Lung (tissue), 12 donors: ENCODE measurements around the gene SEPTIN5. TPM values are rescaled to one million over a fixed set of nuclear protein-coding genes. Genes with fewer than 3 reads are reported as not detected.

Experiments used
- ATAC-seq: fragments of 200-7000 bp; cut with Tn5 transposase; one replicate; pipeline ENCODE4 v1.9.1; 2020; ENCODE audit warnings: moderate number of reproducible peaks; ENCODE audit not compliant: insufficient read depth, low FRiP score
- DNase-seq, 3 donors: peaks; one replicate each; pipeline ENCODE4 v3.0.0-alpha.2; 2013 to 2017
- H3K27ac ChIP-seq, 2 donors: one replicate each; pipeline ENCODE4 v1.5.1; 2013; ENCODE audit warnings: mild to moderate bottlenecking in 2 of 2, moderate library complexity in 2 of 2, control low read depth in 1 of 2, inconsistent platforms in 1 of 2, low read depth in 1 of 2, low read length in 1 of 2
- H3K27me3 ChIP-seq, 3 donors: one replicate each; pipeline ENCODE4 v1.5.1; 2013; ENCODE audit warnings: low read length in 2 of 3; ENCODE audit not compliant: control insufficient read depth in 3 of 3, insufficient read depth in 3 of 3
- H3K36me3 ChIP-seq, 4 donors: one replicate each; pipeline ENCODE4 v1.5.1; 2013; ENCODE audit warnings: low read length in 4 of 4, mild to moderate bottlenecking in 1 of 4, moderate library complexity in 1 of 4; ENCODE audit not compliant: control insufficient read depth in 4 of 4, insufficient read depth in 4 of 4
- H3K4me1 ChIP-seq, 5 donors: one replicate each; pipeline ENCODE4 v1.5.1; 2013; ENCODE audit warnings: low read length in 5 of 5, mild to moderate bottlenecking in 2 of 5, moderate library complexity in 1 of 5; ENCODE audit not compliant: control insufficient read depth in 5 of 5, insufficient read depth in 5 of 5
- H3K4me3 ChIP-seq: one replicate; pipeline ENCODE4 v1.5.1; 2013; ENCODE audit warnings: mild to moderate bottlenecking, control low read depth, moderate library complexity
- H3K9ac ChIP-seq, 2 donors: one replicate each; pipeline ENCODE4 v1.5.1; 2013; ENCODE audit warnings: low read length in 2 of 2, control low read depth in 1 of 2; ENCODE audit not compliant: insufficient read depth in 1 of 2
- H3K9me3 ChIP-seq, 4 donors: one replicate each; pipeline ENCODE4 v1.5.1; 2013; ENCODE audit warnings: low read length in 3 of 4, mild to moderate bottlenecking in 1 of 4, moderate library complexity in 1 of 4; ENCODE audit not compliant: control insufficient read depth in 4 of 4, insufficient read depth in 3 of 4
- WGBS, 2 donors: extraction: QIAGEN DNeasy Blood & Tissue Kit; methylation state at CpG; one replicate each; pipeline ENCODE4 v1.1.7; 2013; 5-methylcytosine and 5-hydroxymethylcytosine counted together
- polyA plus RNA-seq, 2 donors: library from polyadenylated mRNA; stranded (reverse); fragments of 200-250 nt; gene quantifications; one replicate each; pipeline ENCODE4 v1.2.1, GENCODE V29; 2013
- total RNA-seq, 2 donors: library from RNA; depleted of rRNA in 1 of 2; stranded (reverse); fragments of >200 nt in 1 of 2; gene quantifications; one replicate each; pipeline ENCODE4 v1.2.1, GENCODE V29; 2014 to 2021
- TF ChIP-seq, protein P1 (sequence below): IDR thresholded peaks from 2 replicates; pipeline ENCODE4 v1.5.1; 2012; ENCODE audit warnings: mild to moderate bottlenecking; ENCODE audit errors: control extremely low read depth, extremely low read depth
- donor health status: control.
- donor health status: control.
- donor health status: Bipolar disorder and iron deficiency.
- donor health status: healthy.
- donor health status: DM: yes; HTN: yes; CAD: no.

The SEPTIN5 gene
- total and polyA plus RNA-seq, 4 donors = 10.4 to 32.5 (median 14.2) TPM

DNA sequence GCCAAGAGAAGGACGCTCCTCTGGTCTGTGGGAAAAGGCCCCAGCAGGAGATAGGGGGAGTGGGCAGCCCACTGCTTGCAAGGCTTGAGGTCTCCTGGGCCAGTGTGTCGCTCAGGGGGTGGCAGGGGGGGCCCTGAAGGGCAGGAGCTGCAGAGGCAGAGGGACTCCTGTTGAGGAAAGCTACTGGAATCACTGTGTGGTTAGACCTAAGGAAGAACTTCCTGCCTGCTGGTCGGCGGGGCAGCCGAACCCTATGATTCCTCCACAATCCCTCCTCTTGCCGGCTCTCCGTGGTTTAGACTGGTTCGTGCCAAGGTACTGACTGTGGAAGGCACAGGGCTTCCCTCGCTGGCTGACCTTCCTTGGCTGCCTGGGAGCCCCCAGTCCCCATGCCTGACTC is 15.2 kb downstream of the SEPTIN5 start:
- H3K9me3 ChIP-seq = no peaks in the 10 kb centered on the region
- no peaks in the 10 kb centered on the region for H3K36me3 ChIP-seq
- DNase-seq (no peak), ATAC-seq (no peak)
- peaks cover 0 to 10% (median 4%) of the 10 kb centered on the region in 3 donors for H3K27me3 ChIP-seq
- H3K4me1 ChIP-seq = peaks cover 0 to 9% (median 0%) of the 10 kb centered on the region in 5 donors
- H3K4me3 ChIP-seq = no peak overlapping the region
- 77 to 83% methylated on average over 9 of the region's 9 CpGs for WGBS, 2 donors
- H3K27ac ChIP-seq = no peak overlapping the region
- TF ChIP-seq, protein P1, sequence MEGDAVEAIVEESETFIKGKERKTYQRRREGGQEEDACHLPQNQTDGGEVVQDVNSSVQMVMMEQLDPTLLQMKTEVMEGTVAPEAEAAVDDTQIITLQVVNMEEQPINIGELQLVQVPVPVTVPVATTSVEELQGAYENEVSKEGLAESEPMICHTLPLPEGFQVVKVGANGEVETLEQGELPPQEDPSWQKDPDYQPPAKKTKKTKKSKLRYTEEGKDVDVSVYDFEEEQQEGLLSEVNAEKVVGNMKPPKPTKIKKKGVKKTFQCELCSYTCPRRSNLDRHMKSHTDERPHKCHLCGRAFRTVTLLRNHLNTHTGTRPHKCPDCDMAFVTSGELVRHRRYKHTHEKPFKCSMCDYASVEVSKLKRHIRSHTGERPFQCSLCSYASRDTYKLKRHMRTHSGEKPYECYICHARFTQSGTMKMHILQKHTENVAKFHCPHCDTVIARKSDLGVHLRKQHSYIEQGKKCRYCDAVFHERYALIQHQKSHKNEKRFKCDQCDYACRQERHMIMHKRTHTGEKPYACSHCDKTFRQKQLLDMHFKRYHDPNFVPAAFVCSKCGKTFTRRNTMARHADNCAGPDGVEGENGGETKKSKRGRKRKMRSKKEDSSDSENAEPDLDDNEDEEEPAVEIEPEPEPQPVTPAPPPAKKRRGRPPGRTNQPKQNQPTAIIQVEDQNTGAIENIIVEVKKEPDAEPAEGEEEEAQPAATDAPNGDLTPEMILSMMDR = no peak
- H3K9ac ChIP-seq = no peak overlapping the region

DNA sequence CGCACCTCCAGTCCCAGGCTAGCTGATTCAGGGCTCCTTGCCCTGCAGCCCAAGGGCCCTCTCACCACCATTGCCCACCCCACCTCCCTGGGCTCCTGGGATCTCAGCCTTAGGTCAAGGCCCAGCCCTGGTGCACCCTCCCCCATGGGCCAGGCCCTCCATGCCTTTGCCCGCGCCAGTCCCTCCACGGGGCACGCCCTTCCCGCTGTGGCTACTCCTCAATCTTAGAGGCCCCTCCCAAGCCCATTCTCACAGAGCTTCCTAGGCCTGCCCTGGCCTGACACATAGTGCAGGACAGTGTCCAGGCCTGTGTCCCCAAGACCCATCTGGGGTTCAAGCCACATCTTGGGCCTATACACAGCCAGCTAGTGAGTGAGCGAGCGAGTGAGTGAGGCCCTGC is 15.9 kb downstream of the SEPTIN5 start:
- Histone ChIP-seq H3K27me3 (peaks cover 0 to 3% (median 0%) of the 10 kb centered on the region in 3 donors), H3K27ac (no peak overlapping the region), H3K4me3 (no peak overlapping the region), H3K9ac (no peak overlapping the region), H3K4me1 (peaks cover 0 to 9% (median 0%) of the 10 kb centered on the region in 5 donors), H3K9me3 (no peaks in the 10 kb centered on the region), H3K36me3 (no peaks in the 10 kb centered on the region)
- 81 to 93% methylated on average over 8 of the region's 8 CpGs for WGBS, 2 donors
- ATAC-seq = no peak
- no peak for DNase-seq
- TF ChIP-seq, protein P1 = no peak

DNA sequence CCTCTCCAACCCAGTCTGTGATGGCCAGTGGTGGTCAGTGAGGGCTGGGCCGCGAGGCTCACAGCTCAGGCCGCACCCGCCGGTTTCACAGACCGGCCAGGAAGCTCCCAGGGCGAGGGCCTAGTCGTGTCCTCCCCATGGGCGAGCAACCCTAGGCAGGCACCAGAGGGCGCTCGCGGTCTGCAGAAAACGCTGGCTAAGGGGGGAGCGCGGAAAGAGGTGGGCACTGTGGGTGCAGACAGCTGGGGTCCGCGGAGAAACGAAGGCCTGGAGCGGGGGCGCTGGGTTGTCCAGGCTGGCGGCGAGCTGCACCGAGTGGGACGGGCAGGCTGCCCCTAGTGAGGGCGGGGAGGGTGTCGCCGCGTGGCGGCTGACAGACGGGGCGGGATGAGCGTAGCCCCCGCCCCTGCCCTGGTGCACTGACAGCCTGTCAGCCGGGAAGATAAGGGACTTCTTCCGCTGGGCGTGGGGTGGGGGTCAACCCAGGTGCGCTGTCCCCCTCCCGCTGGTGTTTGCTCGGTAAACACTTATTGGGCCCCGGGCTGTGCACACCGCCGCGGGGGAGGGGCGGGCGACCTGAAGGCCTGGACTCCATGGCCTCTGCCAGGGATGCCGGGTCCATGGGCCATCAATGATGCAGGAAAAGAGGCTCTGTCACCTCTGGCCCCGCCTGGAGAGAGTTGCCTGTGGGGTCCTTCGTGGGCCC is 16.5 kb downstream of the SEPTIN5 start:
- Histone ChIP-seq H3K4me3 (no peak overlapping the region), H3K9ac (no peak overlapping the region), H3K27me3 (peaks cover 0 to 2% (median 0%) of the 10 kb centered on the region in 3 donors), H3K36me3 (no peaks in the 10 kb centered on the region), H3K9me3 (no peaks in the 10 kb centered on the region), H3K4me1 (peaks cover 0 to 9% (median 0%) of the 10 kb centered on the region in 5 donors), H3K27ac (no peak overlapping the region)
- 3 to 4% methylated on average over 42 to 48 of the region's 48 CpGs for WGBS, 2 donors
- TF ChIP-seq, protein P1 = peak; percentile 94
- DNase-seq (peak; percentile 85 to 89 (median 87)), ATAC-seq (peak; percentile 81)
